ENCODE data around the gene DMRTB1. TPM values are rescaled to one million over a fixed set of nuclear protein-coding genes. Genes with fewer than 3 reads are reported as not detected.

DMRTB1 gene
- total RNA-seq, 1 donor from 2014 or later: not detected

DNA sequence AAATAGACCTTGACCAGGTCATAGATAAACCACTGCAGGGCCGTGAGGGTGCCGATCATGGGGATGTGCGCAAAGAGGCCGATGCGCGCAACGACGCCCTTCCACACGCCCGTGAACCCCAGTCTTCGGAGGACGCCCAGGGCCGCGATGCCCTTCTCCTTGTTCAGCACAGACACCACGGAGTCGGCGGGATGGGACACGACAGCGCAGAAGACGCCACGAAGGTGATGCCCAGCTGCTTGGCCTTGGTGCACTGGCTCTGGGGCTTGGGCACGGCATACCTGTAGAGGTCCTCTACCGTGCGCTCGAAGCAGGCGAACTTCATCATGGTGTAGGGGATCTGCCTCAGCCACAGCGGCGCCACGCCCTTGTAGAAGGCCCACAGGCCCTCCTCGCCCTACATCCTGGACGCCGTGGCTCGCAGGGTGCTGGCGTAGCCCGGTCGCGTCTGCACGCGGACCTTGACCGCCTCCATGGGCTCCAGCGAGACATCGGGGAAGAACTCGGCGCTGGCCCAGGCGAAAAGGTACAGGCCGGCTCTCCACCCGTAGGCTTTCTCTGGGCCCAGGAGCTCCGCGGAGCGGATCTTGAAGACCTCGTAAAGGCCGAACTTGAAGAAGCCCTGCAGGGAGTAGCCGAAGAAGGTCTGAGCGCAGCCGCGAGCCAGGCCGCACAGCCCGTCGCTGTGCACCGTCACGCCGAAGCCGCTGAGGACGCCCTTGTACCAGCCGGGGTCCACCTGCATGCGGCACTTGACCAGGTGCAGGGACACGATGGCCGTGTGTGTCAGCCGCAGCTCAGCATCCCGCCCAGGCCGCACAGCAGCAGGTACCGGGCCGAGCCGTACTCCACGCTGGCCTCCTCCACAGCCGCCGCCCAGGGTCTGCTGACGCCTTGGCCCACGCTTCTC, 20.5 kb upstream of the DMRTB1 start:
- Histone ChIP-seq H3K36me3 (no peaks in the 10 kb centered on the region), H3K9me3 (no peaks in the 10 kb centered on the region), H3K4me1 (no peaks in the 10 kb centered on the region), H3K4me3 (no peak overlapping the region), H3K27ac (no peak overlapping the region), H3K27me3 (no peaks in the 10 kb centered on the region)
- intact Hi-C loops (cut with DNase I): no loop called here
- DNase-seq (ENCODE audit: low spot score in 2 of 2): no peak
- TF ChIP-seq, protein P1, sequence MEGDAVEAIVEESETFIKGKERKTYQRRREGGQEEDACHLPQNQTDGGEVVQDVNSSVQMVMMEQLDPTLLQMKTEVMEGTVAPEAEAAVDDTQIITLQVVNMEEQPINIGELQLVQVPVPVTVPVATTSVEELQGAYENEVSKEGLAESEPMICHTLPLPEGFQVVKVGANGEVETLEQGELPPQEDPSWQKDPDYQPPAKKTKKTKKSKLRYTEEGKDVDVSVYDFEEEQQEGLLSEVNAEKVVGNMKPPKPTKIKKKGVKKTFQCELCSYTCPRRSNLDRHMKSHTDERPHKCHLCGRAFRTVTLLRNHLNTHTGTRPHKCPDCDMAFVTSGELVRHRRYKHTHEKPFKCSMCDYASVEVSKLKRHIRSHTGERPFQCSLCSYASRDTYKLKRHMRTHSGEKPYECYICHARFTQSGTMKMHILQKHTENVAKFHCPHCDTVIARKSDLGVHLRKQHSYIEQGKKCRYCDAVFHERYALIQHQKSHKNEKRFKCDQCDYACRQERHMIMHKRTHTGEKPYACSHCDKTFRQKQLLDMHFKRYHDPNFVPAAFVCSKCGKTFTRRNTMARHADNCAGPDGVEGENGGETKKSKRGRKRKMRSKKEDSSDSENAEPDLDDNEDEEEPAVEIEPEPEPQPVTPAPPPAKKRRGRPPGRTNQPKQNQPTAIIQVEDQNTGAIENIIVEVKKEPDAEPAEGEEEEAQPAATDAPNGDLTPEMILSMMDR (IDR thresholded peaks at IDR 0.05): no peak

GRCh38 chr1:53439337-53440207, 19.6 kb upstream of the DMRTB1 start:
- Histone ChIP-seq H3K4me1 (no peaks in the 10 kb centered on the region), H3K4me3 (no peak overlapping the region), H3K36me3 (no peaks in the 10 kb centered on the region), H3K27ac (no peak overlapping the region), H3K27me3 (no peaks in the 10 kb centered on the region), H3K9me3 (no peaks in the 10 kb centered on the region)
- intact Hi-C loops (cut with DNase I): no loop called here
- no peak for DNase-seq (ENCODE audit: low spot score in 2 of 2)
- TF ChIP-seq, protein P1 (IDR thresholded peaks at IDR 0.05): no peak

- Histone ChIP-seq H3K27me3 (no peaks in the 10 kb centered on the region), H3K9me3 (no peaks in the 10 kb centered on the region), H3K4me3 (no peak overlapping the region), H3K36me3 (no peaks in the 10 kb centered on the region), H3K4me1 (no peaks in the 10 kb centered on the region), H3K27ac (no peak overlapping the region)
- intact Hi-C loops (cut with DNase I): no loop called here
- DNase-seq (ENCODE audit: low spot score in 2 of 2): no peak
- TF ChIP-seq, protein P1 (IDR thresholded peaks at IDR 0.05): no peak
Observed at GRCh38 chr1:53440633-53441032, 18.6 kb upstream of the DMRTB1 start.

DNA sequence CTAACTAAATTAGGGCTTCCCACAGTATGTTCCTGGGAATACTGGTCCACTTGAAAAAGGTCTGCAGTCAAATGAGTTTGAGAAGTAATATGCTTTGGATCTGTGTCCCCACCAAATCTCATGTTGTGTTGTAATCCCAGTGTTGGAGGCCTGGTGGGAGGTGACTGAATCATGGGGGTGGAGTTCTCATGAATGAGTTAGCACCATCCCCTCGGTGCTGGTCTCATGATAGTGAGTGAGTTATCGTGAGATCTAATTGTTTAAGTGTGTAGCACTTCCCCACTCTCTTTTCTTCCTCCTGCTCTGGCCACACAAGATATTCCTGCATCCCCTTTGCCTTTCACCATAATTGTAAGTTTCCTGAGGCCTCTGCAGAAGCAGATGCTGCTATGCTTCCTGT, 16.9 kb upstream of the DMRTB1 start:
- no peaks in the 10 kb centered on the region for H3K9me3 ChIP-seq
- H3K4me1 ChIP-seq: no peaks in the 10 kb centered on the region
- TF ChIP-seq, protein P1 (IDR thresholded peaks at IDR 0.05): no peak
- intact Hi-C loops (cut with DNase I): no loop called here
- no peaks in the 10 kb centered on the region for H3K27me3 ChIP-seq
- no peak for DNase-seq (ENCODE audit: low spot score in 2 of 2)
- H3K27ac ChIP-seq: no peak overlapping the region
- no peaks in the 10 kb centered on the region for H3K36me3 ChIP-seq
- no peak overlapping the region for H3K4me3 ChIP-seq

GRCh38 chr1:53446051-53446450, 13.1 kb upstream of the DMRTB1 start:
- no peaks in the 10 kb centered on the region for H3K4me1 ChIP-seq
- no peak overlapping the region for H3K27ac ChIP-seq
- H3K9me3 ChIP-seq: no peaks in the 10 kb centered on the region
- DNase-seq (ENCODE audit: low spot score in 2 of 2): no peak
- TF ChIP-seq, protein P1 (IDR thresholded peaks at IDR 0.05): no peak
- H3K36me3 ChIP-seq: no peaks in the 10 kb centered on the region
- no peaks in the 10 kb centered on the region for H3K27me3 ChIP-seq
- intact Hi-C loops (cut with DNase I): no loop called here
- H3K4me3 ChIP-seq: no peak overlapping the region

All from ascending aorta (tissue), 2 donors.